HG02840 (cell line): ENCODE measurements around the gene IVL.

ENCODE experiments used
- ATAC-seq: cut with Tn5 transposase; IDR thresholded peaks from one replicate; pipeline ENCODE4 v1.9.1; 2021; ENCODE audit warnings: mild to moderate bottlenecking, moderate library complexity, moderate number of reproducible peaks; ENCODE audit not compliant: unreplicated experiment, low FRiP score

IVL gene

GRCh38 chr1:152946248-152946647 is 37.9 kb downstream of the IVL start:
- no peak for ATAC-seq

DNA sequence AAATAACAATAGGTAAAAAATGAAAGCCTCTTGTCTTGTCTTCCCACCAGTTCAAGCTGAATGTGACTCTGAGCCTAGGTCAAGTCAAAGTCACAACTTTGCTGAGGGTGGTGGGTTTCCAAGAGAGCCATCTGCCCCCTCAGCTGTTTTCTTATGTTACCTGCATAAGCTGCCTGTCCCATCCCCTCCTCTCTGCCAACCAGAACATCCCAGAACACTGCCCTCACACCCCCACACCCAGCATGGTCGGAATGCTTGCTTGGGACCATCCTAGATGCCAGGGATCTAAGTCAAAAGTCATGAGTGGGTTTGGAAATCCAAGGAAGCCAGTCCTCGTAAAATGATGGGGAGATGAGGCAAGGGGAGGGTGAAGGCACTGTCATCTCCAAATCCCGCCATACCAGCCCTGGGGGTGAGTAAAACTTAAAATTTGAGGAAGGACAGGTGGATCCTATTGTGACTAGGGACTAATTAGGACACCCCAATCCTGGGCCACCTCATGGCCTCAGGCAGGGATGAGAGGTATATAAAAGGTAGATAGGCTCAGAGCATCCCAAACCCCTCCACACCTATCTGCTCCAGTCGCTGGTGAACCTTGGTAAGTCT is 38.4 kb downstream of the IVL start, which contains the start of gene SPRR5:
Gene SPRR5, plus strand, starts transcription at position 556 of the 606 bp plus-strand sequence. CDS start 1,349 bp downstream, outside the sequence.
- no peak for ATAC-seq

DNA sequence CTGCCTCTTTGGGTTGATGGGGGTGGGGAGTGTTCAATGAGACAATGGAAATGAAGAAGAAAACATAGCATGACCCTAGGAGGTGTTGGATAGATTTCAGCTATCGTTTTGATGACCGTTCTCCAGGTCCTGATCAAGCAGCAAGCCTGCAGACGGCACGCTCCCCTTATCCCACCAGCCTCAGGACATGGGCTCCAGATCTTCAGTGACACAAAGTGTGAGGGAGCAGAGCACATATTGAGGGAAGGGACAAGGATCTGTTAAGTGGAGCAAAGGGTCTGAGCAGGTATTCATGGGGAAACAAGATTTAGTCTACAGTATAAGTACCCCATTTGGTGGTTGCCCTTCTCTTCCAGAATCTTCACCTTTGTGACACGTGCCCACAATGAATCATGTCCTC is 43.4 kb downstream of the IVL start:
- no peak for ATAC-seq

- ATAC-seq = no peak
Measured at GRCh38 chr1:152953761-152954160, 45.4 kb downstream of the IVL start.

DNA sequence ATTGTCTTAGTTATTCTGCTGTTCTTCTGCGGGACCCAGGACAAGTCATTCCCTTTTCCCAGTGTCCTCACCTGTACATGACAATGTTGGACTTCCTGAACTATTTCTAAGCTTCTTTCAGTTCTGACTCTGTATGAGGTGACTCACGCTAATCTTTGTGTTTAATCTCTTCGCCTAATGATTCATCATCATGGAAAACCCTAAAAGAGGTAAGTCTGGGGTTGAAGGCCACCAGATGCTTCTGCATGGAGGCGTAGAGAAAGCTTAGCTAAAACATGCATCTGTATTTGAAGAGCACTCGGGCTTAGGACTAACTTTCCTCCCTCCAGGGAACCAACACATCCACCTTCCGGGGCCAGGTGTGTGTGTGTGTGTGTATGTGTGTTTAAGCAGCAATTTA is 46.1 kb downstream of the IVL start:
- no peak for ATAC-seq

GRCh38 chr1:152957561-152957960 is 49.2 kb downstream of the IVL start:
- ATAC-seq = no peak

DNA sequence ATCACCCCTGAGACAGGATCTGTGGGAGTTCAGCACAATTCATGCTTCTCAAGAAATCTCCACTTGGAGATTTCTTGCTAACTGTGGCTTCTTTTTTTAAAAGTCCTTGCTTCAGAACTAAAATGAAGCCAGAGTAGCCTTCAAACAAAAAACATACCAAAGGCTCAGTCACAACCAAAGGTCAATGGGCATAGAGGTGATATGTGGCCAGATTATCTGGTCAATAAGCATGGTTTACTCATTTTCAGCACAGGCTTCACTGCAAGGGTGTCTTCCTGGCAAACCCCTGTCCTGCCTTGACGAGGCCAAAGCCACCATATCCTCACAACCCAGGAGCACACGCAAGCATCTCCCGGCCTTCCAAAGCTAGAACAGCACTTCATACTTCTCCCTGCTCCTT is 50.9 kb downstream of the IVL start:
- ATAC-seq = no peak

- ATAC-seq = no peak
Measured at GRCh38 chr1:152959801-152960451, 51.6 kb downstream of the IVL start.

DNA sequence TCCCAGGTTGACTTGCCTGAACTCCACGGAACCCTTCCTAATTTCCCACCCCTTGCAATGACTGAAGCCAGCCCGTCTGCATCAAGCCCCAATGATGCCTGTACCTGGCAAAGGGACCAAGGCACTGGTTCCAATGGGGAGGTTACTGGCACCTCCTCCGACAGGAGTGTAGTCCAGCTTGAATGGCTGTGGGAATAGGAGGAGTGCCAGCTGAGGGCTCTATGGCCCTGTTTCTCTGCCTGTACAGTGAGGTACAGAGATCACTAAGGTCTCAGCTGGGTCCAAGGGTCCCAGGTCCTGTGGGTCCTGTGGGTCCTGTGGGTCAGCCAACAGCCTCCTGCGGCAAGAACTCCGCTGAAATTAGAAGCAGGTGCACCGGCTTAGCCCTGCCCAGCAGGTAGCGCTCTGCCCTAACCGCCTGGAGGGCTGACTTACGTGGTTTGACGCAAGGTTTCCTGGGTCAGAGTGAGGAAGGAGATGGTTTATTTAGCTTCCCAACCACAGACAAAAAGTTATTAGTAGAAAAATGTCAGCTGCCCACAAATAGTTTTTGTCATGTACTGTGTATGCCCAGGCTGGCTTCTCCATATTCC is 52.2 kb downstream of the IVL start:
- ATAC-seq = no peak
